Raji (cell line): ENCODE data around the gene RIMOC1.

Experiments
- POLR2A ChIP-seq: IDR thresholded peaks from 2 replicates; pipeline ENCODE4 v1.6.1; 2011; ENCODE audit warnings: low read depth, low read length, control low read depth; ENCODE audit not compliant: insufficient read depth

Gene RIMOC1

DNA sequence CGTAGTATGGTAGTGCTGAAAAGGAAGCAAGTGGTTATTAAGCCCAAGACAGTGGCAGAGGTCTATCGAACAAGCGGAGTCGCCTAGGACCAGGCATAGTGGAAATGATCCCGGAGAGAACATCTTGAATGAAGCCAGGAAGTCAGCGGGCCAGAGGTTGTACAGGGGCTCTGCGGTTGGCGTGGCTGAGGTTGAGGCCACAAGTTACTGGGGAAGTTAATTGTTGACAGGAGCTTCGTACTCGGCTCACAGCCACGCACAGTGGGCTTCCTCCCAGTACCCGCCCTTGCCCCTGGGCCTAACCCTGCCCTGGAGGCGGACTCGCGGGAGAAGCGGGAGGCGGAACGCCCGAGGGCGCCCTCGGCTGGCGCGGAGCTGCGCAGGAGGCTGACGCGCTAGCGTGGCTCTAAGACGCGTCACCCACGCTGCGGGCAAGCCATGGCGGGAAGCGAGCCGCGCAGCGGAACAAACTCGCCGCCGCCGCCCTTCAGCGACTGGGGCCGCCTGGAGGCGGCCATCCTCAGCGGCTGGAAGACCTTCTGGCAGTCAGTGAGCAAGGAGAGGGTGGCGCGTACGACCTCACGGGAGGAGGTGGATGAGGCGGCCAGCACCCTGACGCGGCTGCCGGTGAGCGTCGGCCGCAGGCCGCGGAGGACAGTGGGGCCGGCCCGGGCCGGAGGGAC, 20.9 kb downstream of the RIMOC1 start, which contains the start of gene FBXO4:
Gene FBXO4, plus strand, starts transcription at position 410 of the 683 bp plus-strand sequence. Its CDS starts 29 bp downstream, at position 439.
- TF ChIP-seq POLR2A: peak; percentile 82

DNA sequence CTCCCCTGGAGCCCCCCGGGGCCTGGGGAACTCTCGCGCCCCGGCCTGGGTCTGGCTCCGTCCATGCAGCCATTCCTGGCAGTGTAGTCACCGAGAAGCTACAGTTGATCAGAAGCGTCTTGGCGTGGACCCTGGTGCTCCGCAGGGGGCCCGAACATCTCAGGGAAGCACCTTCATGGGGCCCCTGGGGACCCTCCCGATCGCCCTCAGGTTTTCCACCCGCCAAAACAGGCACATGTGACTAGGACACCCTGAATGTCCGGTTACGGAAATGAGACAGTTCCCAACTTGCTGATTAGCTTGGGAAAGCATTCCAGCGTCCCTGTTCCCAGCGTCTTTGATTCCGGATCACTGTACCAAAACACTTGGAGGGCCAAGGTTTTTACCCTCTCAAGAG, 21.4 kb downstream of the RIMOC1 start:
- no peak for TF ChIP-seq POLR2A

GRCh38 chr5:41927604-41928003, 23.5 kb downstream of the RIMOC1 start:
- TF ChIP-seq POLR2A: no peak

DNA sequence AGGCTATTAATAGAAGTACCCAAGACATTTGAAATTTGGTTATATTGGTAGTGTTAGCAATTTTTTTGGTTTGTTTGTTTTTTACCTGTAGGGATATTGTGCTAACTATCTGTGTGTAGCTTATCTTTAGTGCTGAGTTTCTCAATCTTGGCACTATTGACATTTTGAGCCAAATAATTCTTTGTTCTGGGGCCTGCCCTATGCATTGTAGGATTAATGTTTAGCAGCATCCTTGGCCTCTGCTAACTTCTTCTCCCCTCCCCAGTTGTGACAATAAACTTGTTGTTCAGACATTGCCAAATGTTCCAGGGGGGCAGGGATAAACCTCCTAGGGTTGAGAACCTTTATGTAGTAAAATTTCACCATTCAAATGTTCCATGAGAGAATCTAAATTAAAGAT, 24.9 kb downstream of the RIMOC1 start:
- no peak for TF ChIP-seq POLR2A

GRCh38 chr5:41932770-41933169, 28.6 kb downstream of the RIMOC1 start:
- no peak for TF ChIP-seq POLR2A

- TF ChIP-seq POLR2A: no peak
Observed at GRCh38 chr5:41935544-41935943, 31.4 kb downstream of the RIMOC1 start.

DNA sequence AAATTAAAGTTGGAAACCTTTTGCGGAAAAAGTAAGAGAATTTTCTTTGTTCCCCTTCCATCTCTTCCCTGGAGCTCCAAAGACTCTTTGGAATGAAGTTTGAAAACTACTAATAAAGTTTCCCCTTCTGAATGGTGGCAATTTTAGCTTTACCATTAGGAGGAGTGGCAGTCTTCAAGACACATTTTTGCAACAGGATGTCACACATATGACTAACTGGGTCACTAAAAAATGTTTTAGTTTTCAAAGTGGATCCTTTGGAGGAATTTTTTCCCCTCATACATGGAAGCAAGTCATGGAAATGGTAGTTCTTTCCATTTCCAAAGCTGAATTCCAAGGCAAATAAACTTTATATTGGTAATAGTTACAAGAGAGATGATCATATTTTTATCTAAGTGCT, 36.5 kb downstream of the RIMOC1 start:
- TF ChIP-seq POLR2A: no peak

DNA sequence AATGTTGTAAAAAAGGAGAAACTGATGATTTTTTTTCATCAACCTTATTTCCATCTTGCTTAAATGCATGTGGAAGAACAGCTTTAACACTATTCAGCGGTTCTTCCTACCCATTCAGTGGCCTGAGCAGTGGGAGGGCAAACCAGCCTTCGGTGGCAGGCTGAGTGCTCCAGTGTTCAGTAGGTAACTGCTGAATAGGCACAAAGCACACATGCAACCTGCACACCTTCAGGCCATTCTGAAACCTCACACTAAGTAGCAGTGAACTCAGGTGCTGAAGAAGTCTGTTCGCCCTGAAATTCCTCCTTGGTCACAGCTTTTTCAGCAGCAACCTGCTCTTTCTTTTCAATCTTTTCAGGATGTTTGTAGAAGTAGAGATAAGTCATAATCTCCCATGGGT, 47.1 kb downstream of the RIMOC1 start:
- no peak for TF ChIP-seq POLR2A
